IPS DF 19.7 (cell line): ENCODE results near the gene ATP1B2.
"Not testable (repeated sequence)": the region's sequence is repeated elsewhere in the genome, so short reads cannot be mapped to it uniquely, and the experiment has no call there.

Source experiments
- DNase-seq: peaks from one replicate; pipeline ENCODE4 v3.0.0-alpha.2; 2013; ENCODE audit warnings: low read depth, low spot score

Gene ATP1B2

DNA sequence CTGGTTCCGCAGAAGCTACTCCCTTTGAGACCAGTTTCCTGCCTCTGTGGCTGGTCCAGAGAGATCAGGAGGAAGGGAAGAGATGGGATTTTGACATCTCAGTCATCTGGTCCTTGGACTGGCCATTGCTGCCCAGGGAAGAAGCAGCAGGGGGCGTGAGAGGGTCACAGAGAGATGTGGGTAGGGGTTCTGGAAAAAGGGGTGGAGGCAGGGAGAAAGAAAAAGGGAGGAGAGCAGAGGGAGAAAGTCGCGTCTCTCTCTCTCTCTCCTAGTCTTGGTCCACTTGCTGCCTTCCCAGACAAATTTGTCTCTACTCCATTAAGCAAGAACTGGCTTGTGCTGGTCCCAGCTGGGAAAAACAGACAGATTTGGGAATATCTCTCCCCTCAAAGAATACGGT, 16.3 kb upstream of the ATP1B2 start:
- no peak for DNase-seq

DNA sequence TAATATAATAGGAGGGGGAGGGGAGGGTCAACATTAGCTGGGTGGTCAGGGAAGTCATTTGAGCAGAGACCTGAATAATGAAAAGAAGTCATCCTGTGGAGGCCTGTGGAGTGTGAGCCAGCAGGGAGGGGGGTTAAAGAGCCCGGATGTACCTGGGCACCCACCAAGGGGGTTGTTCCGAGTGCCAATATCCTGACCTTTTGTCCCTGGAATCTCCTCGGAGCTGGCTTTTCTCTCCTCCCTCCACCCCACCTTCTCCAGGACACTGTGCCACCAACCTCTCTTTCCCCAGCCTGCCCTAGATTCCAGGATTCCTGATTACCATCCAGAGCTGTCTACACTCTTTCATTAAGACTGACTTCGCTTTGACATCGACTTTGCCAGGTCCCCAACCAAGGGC, 14.6 kb upstream of the ATP1B2 start:
- no peak for DNase-seq

DNA sequence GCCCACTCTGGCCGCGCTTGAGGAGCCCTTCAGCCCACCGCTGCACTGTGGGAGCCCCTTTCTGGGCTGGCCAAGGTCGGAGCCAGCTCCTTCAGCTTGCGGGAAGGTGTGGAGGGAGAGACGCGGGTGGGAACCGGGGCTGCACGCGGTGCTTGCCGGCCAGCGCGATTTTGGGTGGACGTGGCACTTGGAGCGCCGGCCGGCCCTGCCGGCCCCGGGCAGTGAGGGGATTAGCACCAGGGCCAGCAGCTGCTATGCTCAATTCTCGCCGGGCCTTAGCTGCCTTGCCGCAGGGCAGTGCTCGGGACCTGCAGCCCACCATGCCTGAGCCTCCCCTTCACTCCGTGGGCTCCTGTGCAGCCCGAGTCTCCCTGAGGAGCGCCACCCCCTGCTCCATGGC, 9.9 kb upstream of the ATP1B2 start:
- DNase-seq = no peak

DNA sequence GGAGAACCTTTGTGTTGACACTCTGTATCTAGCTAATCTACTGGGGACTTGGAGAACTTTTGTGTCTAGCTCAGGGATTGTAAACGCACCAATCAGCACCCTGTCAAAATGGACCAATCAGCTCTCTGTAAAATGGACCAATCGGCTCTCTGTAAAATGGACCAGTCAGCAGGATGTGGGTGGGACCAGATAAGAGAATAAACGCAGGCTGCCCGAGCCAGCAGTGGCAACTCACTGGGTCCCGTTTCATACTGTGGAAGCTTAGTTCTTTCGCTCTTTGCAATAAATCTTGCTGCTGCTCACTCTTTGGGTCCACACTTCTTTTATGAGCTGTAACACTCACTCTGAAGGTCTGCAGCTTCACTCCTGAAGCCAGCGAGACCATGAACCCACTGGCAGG, 9.1 kb upstream of the ATP1B2 start:
- not testable (repeated sequence) for DNase-seq

DNA sequence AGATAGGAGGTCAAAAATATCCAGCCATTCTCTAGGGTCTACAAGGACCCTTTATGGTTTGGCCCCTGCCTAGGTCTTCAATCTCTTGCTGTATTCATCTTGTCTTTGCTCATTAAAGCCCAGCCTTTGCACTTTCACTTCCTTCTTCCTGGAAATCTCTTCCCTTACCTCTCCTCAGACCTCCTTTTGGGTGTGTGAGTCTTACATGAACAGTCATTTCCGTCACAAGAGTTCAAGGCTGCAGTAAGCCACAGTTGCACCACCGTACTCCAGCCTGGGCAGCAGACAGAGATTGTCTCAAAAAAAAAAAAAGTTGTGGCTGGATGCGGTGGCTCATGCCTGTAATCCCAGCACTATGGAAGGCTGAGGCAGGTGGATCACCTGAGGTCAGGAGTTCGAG, 6.0 kb upstream of the ATP1B2 start:
- DNase-seq = no peak

DNA sequence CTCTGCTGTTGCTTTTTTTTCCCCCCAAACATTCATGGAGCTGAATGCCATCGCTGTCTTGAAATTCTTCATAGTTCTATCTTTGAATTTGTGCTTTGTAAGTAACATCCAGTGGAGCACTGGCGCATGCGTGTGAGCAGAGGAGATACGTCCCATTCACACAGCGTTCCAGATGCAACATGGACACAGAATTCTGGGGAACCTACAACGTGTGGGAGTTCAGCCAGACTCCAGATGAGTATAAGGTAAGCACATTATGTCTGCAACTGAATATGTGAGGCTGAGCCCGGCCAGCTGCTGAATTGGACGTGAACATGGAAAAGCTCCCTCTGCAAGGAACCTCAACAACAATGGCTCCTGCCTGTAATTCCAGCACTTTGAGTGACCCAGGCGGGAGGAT, 4.3 kb upstream of the ATP1B2 start:
- DNase-seq = no peak

DNA sequence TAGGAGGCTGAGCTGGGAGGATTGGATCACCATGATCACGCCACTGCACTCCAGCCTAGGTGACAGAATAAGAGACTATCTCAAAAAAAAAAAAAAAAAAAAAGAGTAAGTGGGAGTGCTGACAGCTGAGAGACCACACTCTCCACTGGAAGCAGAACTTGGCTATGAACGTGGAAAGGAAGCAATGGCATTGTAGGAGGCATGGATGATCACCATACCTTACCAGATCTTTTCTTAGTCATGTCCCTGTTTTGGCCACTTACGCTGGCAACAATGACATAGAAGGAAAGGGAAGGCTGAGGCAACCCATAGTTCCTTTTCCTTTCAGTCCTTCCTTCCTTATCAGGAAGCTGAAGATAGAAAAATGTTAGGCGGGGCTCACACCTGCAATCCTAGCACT, 3.7 kb upstream of the ATP1B2 start:
- no peak for DNase-seq

DNA sequence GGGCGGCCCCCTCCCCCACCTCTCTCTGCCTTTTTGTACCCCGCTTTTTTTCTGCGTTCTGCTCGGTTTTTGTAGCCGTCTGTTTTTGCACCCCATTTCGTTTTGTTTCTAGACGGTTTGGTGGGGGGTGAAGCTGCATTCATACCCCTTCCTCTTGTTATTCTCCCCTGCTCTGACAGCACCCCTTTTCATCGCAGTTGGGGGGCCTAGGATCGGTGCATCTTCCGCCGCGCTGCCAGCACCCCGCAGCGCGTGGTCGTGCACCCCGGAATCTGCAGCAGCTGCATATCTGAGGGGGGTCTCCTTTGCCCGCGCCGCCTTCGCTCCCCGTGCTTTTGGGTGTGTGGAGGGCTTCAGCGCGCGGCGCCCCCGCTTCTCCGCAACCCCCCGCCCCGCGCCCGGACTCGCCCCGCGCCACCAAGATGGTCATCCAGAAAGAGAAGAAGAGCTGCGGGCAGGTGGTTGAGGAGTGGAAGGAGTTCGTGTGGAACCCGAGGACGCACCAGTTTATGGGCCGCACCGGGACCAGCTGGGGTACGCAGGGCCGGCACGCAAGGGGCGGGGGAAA, 455 bp downstream of the ATP1B2 start:
- no peak for DNase-seq

DNA sequence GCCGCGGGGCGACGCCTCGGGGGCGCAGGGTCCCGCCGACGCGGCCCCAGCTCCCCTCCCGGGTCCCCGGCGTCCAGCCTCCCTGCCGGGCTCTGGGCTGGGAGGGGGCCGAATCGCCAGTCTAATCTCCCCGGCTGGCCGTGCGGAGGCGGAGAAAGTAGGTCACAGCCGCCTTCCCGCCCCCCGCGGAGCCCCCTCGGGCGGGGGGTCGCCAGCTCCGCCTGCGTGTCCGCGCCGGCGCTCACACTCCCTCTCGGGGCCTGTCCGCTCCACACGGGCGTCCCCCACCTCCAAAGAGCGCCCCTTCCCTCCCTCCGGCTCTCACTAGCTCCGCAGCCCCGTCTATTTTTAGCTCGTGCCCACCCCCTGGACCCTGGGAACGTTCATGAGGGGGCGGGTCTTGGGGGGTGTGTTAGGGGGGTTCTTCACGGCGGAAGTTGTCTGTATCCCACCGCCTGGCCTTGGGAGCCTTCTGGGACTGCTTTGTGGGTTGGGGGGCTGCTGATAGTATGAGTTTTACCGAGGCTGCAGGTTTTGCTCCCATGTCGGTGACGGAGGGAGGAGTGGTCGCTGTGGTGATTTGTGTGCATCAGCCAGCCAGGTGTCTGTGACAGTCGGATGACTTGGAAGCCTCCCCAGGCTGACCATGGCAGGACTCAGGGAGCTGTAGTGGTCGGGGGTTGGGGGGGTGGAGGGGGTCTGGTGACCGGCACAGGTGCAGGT, 1.1 kb downstream of the ATP1B2 start:
- no peak for DNase-seq

DNA sequence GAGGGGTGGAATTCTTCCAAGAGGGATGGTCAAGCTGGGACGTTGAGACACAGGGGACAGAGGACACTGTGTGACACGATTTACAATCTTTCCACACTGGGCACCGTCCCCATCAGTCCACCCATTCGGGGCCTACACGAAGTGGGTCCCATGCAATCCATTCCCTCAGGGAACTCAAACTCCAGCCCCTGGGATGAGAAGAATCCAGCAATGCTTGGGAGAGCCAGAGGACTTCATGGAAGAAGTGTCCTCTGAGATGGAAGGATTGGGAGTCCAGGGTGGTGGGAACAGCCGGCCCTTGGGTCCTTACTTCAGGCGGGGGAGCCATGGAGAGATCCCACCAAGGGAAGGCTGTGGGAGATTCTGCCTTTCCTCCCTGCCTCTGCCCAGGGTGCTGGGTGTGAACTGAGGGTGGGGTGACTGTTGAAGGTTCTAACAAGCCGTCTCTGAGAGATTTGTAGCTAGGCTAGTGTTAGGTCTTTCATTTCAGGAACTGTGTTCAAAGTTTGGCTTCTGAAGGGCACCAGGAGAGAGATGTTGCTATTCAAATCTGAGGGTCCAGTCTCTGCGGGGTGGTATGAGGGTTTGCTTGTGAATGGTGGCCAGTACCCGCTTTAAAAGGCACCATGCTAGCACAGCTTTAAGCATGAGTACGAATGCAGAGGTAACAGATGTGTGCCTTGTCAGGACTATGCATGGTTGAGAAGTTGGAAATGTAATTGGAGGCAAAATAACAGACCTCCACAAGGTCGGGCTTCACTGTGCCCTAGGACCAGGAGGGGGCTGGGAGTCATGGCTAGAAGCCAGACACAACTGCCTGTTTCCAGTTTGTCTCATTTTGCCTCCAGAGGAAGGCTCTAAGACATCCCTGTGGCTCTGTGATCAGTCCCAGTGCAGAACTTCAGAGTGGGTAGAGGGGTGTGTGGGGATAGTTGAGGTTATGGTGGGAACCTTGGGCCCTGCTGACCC, 1.9 kb downstream of the ATP1B2 start:
- no peak for DNase-seq

DNA sequence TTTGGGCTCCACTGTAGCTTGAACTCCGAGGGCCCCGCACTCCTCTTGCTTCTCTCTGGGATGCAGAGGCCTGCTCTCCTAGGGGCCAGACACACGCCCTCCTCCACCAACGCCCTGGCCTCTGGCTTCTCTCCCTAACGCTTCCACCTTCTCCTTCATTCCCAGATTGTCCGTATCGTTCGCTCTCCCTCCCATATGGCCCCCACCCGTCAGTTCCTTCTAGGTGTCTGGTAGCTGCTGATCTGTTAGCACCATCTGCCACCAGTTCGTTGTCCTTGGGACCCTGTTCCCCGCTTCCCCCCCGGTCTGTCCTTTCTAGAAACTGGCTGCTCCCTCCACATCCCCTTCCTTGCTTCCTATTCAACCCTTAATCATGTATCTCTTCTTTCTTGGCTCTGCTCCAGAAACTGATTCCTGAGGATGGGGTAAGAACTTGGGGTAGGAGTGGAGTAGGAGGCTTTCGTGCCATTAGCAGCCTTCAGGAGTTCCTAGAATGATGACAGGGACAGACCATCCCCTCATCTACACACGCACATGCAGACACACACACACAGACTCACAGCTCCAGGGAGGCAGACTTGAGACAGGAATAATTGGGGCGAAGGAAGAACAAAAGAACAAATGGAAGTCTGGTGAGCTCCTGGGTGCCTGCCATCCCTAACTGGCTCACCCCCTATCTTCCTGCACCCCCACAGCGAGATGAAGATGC, 4.3 kb downstream of the ATP1B2 start:
- DNase-seq = no peak

DNA sequence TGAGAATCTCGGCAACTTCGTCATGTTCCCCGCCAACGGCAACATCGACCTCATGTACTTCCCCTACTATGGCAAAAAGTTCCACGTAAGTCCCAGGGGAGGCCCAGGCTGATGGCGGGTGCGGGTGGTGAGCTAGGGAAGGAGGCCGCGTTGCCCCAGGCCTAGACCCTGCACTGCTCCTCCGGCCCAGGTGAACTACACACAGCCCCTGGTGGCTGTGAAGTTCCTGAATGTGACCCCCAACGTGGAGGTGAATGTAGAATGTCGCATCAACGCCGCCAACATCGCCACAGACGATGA, 4.8 kb downstream of the ATP1B2 start:
- no peak for DNase-seq

DNA sequence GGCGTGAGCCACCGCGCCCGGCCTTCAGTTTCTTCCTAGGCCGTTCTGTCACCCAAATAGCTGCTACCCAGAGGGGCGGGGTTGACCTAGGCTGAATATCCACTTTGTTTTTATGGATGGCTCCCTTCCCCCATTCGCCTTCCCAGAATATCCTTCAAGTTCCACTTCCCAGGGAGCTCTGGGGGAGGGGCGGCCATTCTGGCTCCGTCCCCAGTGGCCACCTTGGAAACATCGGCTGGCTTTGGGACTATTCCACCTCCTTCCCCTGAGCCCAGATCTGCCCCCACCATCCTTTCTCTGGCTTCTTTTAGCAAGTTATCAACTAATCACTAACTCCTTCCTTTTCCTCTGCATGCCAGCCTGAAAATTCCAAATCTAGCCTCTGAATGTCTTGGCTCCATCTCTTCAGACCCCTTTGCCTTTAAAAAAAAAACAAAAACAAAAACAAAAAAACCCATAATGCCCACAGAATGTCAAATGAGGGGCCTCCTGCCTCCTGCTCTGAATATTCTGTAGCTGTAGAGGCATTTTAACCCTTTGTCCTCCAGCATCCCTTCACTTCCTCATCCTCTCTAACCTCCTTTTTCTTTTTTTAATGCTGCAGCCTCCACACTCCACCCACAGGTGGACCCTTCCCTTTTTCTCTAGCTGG, 6.4 kb downstream of the ATP1B2 start:
- peak; percentile 93 for DNase-seq

DNA sequence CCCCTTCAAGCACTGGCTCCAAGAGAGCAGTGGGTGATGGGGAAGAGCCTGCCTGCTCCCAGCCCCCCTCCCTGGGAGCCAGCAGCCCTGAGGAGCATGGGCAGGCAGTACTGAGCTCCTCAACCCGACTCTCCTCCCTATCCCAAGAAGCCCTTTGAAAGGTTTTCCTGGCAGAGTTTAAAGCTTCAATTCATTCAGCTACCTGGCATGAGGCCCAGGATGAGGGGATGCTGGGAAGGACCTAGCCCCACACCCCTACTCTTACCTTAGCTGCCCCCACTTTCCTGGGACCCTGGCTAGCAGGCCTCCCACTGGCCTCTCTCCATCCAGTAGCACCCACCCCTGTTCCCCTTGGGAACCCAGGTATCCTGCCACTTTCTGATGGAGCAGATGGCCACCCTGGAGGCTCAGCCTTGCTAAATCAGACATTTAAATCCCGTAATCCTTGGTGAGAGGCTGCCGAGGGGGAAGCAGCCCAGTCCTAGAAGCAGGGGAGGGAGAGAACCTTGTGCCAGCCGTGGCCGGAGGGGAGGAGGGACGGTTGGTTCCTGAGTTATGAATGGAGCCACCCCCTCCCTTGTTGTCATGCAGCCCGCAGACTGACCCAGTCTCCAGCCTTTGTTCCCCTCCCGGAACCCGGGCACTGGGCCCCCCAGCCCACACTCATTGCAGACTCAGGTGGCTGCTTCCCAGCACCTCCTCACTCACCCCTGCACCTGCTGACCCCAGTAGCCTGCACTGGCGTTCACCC, 17.1 kb downstream of the ATP1B2 start:
- DNase-seq = no peak

DNA sequence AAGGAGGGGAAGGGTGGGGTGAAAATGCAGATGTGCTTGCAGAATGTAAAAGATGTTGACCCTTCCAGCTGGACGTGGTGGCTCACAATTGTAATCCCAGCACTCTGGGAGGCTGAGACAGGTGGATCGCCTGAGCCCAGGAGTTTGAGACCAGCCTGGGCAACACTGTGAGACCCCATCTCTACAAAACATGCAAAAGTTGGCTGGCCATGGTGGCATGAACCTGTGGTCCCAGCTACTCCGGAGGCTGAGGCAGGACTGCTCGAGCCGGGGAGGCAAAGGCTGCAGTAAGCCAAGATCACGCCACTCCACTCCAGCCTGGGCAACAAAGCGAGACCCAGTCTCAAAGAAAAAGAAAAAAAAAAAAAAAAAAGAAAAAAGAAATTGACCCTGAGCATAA, 17.8 kb downstream of the ATP1B2 start:
- no peak for DNase-seq

DNA sequence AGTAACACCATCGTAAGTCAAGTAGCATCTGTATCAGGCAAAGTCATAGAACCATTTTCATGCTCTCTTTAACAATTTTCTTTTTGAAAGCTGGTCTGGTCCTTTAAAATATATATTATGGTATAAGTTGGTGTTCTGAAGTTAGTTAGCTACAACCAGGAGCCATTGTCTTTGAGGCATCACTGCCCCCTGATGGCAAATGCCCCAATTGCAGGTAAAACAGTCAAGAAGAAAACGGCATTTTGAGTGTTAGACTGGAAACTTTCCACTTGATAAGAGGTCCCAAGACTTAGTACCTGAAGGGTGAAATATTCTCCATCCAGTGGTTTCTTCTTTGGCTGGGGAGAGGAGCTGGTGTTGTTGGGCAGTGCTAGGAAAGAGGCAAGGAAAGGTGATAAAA, 22.5 kb downstream of the ATP1B2 start:
- DNase-seq = no peak

DNA sequence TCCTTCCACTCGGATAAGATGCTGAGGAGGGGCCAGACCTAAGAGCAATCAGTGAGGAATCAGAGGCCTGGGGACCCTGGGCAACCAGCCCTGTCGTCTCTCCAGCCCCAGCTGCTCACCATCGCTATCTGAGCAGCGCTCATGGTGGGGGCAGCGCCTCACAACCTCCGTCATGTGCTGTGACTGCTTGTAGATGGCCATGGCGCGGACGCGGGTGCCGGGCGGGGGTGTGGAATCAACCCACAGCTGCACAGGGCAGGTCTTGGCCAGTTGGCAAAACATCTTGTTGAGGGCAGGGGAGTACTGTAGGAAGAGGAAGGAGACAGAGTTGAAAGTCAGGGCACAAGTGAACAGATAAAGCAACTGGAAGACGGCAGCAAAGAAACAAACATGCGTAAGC, 24.2 kb downstream of the ATP1B2 start:
- DNase-seq = no peak

DNA sequence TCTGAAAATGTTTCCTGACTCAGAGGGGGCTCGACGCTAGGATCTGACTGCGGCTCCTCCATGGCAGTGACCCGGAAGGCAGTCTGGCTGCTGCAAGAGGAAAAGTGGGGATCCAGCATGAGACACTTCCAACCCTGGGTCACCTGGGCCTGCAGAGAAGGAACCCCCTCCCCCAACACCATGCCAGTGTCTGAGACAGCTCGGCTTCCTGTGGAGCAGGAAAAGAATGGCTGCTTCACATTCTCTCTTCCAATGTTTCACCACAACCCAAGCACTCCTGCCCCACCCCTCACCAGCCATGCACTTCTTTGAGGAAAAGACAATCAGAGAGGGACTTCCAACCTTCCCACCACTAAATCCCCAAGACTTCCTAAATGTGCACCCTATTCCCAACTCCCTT, 25.8 kb downstream of the ATP1B2 start:
- no peak for DNase-seq

DNA sequence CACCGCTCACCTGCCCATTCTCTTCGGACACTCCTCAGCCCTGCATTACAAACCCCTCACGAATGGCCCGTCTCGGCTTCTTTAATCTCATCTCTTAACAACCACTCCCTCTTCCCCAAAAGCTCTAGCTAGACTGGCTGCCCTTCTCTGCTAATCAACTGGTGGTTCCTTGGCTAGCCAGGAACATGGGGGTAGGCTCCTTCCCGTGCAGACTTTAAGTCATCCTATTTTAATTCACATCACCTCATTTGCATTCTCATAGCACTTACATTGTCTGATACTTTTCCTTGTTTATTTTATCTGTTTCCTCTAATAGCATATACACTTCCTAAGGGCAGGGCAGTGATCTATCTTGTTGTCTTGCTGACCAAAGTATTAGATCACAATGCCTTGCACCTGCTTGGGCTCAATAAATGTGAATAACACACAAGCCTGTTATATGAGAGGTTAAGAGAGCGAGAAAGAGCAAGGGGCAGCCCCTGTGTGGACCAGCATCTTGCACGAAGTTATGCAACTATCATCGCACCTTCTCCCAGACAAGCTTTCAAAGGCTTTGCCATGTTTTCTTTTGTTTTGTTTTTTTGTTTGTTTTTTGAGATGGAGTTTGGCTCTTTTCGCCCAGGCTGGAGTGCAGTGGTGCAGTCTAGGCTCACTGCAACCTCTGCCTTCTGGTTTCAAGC, 26.8 kb downstream of the ATP1B2 start:
- DNase-seq = no peak

DNA sequence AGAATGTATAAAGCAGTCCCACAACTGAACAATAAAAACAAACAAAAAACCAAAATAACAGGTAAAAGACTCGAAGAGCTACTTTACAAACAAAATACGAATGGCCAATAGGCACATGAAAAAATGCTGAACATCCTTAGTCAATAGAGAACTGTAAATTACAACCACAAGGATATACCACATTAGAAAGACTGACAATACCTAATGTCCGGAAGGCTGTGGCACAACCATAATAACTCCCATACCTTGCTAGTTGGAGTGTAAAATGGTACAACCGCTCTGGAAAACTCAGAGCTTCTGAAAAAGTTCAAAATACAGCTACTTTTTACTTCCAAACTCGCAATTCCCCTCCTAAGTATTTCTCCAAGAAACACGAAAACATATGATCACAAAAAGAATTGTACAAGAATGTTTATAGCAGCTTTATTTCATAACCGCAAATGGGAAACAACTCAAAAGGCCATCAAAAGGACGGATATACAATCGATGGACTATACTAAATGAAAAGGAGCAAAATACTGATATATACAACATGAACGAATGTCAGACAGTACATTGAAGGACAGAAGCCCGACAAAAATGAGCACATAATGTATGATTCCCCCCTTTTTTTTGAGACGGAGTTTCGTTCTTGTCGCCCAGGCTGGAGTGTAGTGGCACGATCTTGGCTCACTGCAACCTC, 34.3 kb downstream of the ATP1B2 start:
- DNase-seq = no peak
